T-helper 1 cell treated with Interleukin-12 subunit alpha and Interleukin-12 subunit beta and Interleukin-4 antibody, amounts not matched to agents 30 μg/mL and 1 μg/mL, for 36 hours (primary cell): ENCODE results near the gene MAN1A1.
"Not testable (repeated sequence)": the region's sequence is repeated elsewhere in the genome, so short reads cannot be mapped to it uniquely, and the experiment has no call there.

Experiments
- H3K27ac Mint-ChIP-seq: one replicate; pipeline ENCODE4 v1.8.0; 2021; ENCODE audit warnings: mild to moderate bottlenecking, mixed read lengths
- H3K27me3 Mint-ChIP-seq: one replicate; pipeline ENCODE4 v1.8.0; 2021; ENCODE audit warnings: low read depth, mixed read lengths
- H3K36me3 Mint-ChIP-seq: one replicate; pipeline ENCODE4 v1.8.0; 2021; ENCODE audit warnings: low read depth, mixed read lengths
- H3K4me1 Mint-ChIP-seq: one replicate; pipeline ENCODE4 v1.8.0; 2021; ENCODE audit warnings: low read depth, mixed read lengths
- H3K4me3 Mint-ChIP-seq: one replicate; pipeline ENCODE4 v1.8.0; 2021; ENCODE audit warnings: mild to moderate bottlenecking, moderate library complexity, mixed read lengths
- H3K9me3 Mint-ChIP-seq: one replicate; pipeline ENCODE4 v1.8.0; 2021; ENCODE audit warnings: mixed read lengths

MAN1A1 gene

GRCh38 chr6:119349361-119350201 is at the start of gene MAN1A1:
TSS of gene MAN1A1 (minus strand) at chr6:119349761. CDS start at chr6:119349065, 696 bp downstream.
- Mint-ChIP-seq H3K4me1 (peaks cover 32% of the 10 kb centered on the region), H3K27me3 (no peaks in the 10 kb centered on the region), H3K4me3 (peak within 1 kb of the TSS; percentile 91), H3K27ac (peak within 1 kb of the TSS; percentile 85), H3K36me3 (peaks cover 12% of the 10 kb centered on the region), H3K9me3 (no peaks in the 10 kb centered on the region)

DNA sequence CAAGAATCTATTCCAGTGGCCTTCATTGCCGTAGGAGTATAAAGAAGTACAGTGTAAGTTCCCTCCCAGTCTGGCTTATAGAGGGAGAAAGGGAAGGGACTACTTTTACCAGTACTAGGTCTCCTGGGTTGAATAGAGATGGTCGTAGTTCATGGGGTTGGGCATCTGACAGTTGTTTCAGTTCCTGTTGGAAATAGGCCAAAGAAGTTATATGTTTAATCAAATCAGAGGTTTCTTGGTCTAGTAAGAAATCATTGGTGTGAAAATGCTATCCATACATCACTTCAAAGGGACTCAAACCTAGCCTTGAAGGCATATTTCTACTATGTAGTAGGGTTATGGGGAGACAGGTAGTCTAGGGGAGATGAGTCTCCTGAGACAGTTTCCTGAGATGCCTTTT is 45.6 kb upstream of the MAN1A1 start:
- no peak overlapping the region for H3K4me3 Mint-ChIP-seq
- peaks cover 5% of the 10 kb centered on the region for H3K9me3 Mint-ChIP-seq
- no peaks in the 10 kb centered on the region for H3K36me3 Mint-ChIP-seq
- no peak overlapping the region for H3K27ac Mint-ChIP-seq
- peaks cover 5% of the 10 kb centered on the region for H3K27me3 Mint-ChIP-seq
- H3K4me1 Mint-ChIP-seq, result no peaks in the 10 kb centered on the region

- Mint-ChIP-seq H3K27ac (no peak overlapping the region), H3K4me1 (no peaks in the 10 kb centered on the region), H3K4me3 (no peak overlapping the region), H3K36me3 (peaks cover 1% of the 10 kb centered on the region), H3K9me3 (peaks cover 7% of the 10 kb centered on the region), H3K27me3 (peaks cover 5% of the 10 kb centered on the region)
Measured at GRCh38 chr6:119390247-119390793, 40.8 kb upstream of the MAN1A1 start.

- peaks cover 3% of the 10 kb centered on the region for H3K27me3 Mint-ChIP-seq
- no peak overlapping the region for H3K27ac Mint-ChIP-seq
- H3K36me3 Mint-ChIP-seq, result peaks cover 5% of the 10 kb centered on the region
Measured at GRCh38 chr6:119385994-119386393, 36.4 kb upstream of the MAN1A1 start.

GRCh38 chr6:119384444-119384843 is 34.9 kb upstream of the MAN1A1 start:
- H3K4me3 Mint-ChIP-seq, result no peak overlapping the region
- peaks cover 34% of the 10 kb centered on the region for H3K9me3 Mint-ChIP-seq
- no peaks in the 10 kb centered on the region for H3K4me1 Mint-ChIP-seq
- peaks cover 3% of the 10 kb centered on the region for H3K27me3 Mint-ChIP-seq
- no peak overlapping the region for H3K27ac Mint-ChIP-seq
- peaks cover 7% of the 10 kb centered on the region for H3K36me3 Mint-ChIP-seq

More at GRCh38 chr6:119385994-119386393, 36.4 kb upstream of the MAN1A1 start:
- Mint-ChIP-seq H3K9me3 (peaks cover 20% of the 10 kb centered on the region), H3K4me3 (no peak overlapping the region), H3K4me1 (no peaks in the 10 kb centered on the region)

DNA sequence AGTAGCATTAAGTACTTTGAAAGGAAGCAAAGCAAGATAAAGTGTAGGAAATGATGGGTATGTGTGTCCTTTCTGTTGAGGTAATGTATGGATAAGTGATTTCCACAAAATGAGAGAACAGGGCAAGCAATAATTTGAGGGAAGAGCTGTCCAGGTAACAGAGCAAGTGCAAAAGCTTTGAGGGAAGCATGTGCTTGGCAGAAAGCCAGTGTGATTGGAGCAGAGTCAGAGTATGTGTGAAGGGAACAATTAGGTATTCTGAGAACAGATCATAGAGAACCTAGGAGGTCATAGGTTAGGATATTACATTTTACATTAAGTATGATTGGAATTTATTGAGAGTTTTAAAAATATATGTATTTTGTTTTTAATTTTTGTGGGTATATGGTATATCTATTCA is 30.2 kb upstream of the MAN1A1 start:
- no peak overlapping the region for H3K4me3 Mint-ChIP-seq
- H3K9me3 Mint-ChIP-seq, result peaks cover 37% of the 10 kb centered on the region
- H3K27me3 Mint-ChIP-seq, result peaks cover 3% of the 10 kb centered on the region
- H3K36me3 Mint-ChIP-seq, result peaks cover 6% of the 10 kb centered on the region
- no peak overlapping the region for H3K27ac Mint-ChIP-seq
- no peaks in the 10 kb centered on the region for H3K4me1 Mint-ChIP-seq

- H3K36me3 Mint-ChIP-seq, H3K27me3 Mint-ChIP-seq, H3K4me3 Mint-ChIP-seq, H3K27ac Mint-ChIP-seq, H3K4me1 Mint-ChIP-seq: not testable (repeated sequence)
- peaks cover 34% of the 10 kb centered on the region for H3K9me3 Mint-ChIP-seq
Measured at GRCh38 chr6:119377043-119377442, 27.5 kb upstream of the MAN1A1 start.

DNA sequence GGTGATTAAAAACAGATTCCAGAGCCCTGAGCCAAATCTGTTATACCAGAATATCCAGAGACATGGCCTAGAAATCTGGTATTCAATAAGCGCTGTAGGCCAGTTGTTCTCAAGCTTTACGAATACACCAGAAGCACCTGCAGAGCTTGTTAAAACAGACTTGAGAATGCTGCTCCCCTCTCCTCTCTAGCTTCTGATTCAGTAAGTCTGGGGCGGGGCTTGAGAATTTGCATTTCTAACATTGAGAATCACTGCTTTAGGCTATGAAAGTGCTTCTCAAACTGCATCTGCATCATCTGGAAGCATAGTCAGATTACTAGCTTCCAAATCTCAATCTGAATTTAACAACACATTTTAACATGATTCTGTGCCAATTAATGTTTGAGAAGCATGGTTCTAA is 20.5 kb upstream of the MAN1A1 start:
- H3K4me3 Mint-ChIP-seq, result no peak overlapping the region
- peaks cover 12% of the 10 kb centered on the region for H3K36me3 Mint-ChIP-seq
- H3K4me1 Mint-ChIP-seq, result no peaks in the 10 kb centered on the region
- no peak overlapping the region for H3K27ac Mint-ChIP-seq
- H3K27me3 Mint-ChIP-seq, result peaks cover 6% of the 10 kb centered on the region
- H3K9me3 Mint-ChIP-seq, result peaks cover 9% of the 10 kb centered on the region

GRCh38 chr6:119368921-119369320 is 19.4 kb upstream of the MAN1A1 start:
- Mint-ChIP-seq H3K36me3 (peaks cover 20% of the 10 kb centered on the region), H3K9me3 (peaks cover 11% of the 10 kb centered on the region), H3K4me3 (no peak overlapping the region), H3K27me3 (peaks cover 6% of the 10 kb centered on the region), H3K27ac (no peak overlapping the region), H3K4me1 (no peaks in the 10 kb centered on the region)

DNA sequence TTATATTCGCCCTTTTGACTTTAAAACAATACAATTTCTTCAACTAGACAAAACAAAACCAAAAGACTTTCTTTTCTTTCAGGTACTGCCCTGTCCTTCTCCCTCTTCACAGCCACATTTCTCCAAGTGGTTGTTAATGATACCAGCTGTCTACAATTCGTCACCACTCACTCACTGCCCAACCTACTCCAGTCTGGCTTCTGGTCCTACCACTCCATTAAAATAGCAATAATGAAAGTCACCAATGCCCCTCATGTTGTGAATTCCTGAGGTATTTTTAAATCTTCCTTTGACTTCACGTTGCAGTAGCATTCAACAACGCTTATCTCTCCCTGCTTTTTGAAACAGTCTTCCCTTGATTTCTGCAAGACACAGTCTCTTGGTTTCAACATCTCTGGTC is 11.6 kb upstream of the MAN1A1 start:
- Mint-ChIP-seq H3K27ac (peak overlapping the region; percentile 56), H3K27me3 (no peaks in the 10 kb centered on the region), H3K36me3 (peaks cover 23% of the 10 kb centered on the region), H3K9me3 (peaks cover 5% of the 10 kb centered on the region), H3K4me3 (no peak overlapping the region), H3K4me1 (peaks cover 20% of the 10 kb centered on the region)

DNA sequence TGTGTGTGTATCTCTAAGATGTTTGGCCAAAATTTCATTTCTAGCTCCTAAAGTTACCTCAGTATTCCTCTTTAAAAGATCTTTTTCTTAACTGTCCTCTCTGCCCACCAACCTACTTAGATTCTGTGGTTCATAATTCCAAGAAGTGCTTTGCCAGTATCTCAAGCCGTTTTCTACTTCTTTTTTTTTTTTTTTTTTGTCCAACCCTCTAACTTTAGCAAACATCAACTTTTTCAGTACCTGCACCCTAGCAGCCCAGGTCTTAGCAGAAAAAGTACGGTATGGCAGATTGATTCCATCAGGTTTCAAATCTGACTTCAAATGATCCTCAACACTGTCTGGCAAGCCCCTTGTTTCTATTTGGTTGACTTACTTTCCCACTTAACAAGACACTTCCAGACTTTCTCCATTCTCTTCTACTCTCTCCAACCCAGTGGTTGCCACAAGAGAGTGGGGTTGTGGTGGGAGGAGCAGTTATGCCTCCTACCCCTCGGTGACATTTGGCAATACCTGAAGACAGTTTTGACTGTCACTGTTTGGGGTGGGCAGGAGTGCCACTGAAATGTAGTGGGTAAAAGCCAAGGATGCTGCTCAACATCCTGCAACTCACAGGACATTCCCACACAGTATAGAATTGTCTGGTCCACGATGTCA is 10.8 kb upstream of the MAN1A1 start:
- peaks cover 5% of the 10 kb centered on the region for H3K9me3 Mint-ChIP-seq
- H3K27me3 Mint-ChIP-seq, result no peaks in the 10 kb centered on the region
- H3K27ac Mint-ChIP-seq, result no peak overlapping the region
- peaks cover 21% of the 10 kb centered on the region for H3K36me3 Mint-ChIP-seq
- H3K4me3 Mint-ChIP-seq, result peak overlapping the region; percentile 23
- peaks cover 22% of the 10 kb centered on the region for H3K4me1 Mint-ChIP-seq

DNA sequence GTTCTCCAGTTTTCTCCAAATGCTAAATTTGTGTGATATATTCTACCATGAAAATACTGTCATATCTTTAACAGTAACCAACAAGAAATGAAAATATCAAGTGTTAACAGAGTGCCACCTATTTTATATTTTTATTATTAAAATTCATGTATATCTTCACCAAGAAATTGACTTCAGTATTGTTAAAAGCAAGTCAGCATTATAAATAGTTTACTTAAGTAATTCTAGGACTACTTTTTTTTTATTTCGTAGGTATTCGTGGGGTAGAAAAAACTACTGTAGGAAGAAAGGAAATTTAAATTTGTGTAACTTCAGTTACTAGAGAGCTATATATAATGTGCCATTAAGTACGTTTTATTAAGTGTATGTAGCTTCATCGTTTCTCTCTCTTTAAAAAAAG is 6.3 kb upstream of the MAN1A1 start:
- Mint-ChIP-seq H3K27me3 (no peaks in the 10 kb centered on the region), H3K36me3 (peaks cover 4% of the 10 kb centered on the region), H3K9me3 (no peaks in the 10 kb centered on the region), H3K4me1 (peaks cover 25% of the 10 kb centered on the region), H3K4me3 (no peak overlapping the region), H3K27ac (no peak overlapping the region)

GRCh38 chr6:119355157-119355556 is 5.6 kb upstream of the MAN1A1 start:
- Mint-ChIP-seq H3K4me1 (peaks cover 20% of the 10 kb centered on the region), H3K9me3 (no peaks in the 10 kb centered on the region), H3K4me3 (no peak overlapping the region), H3K36me3 (peaks cover 4% of the 10 kb centered on the region), H3K27me3 (no peaks in the 10 kb centered on the region), H3K27ac (no peak overlapping the region)

DNA sequence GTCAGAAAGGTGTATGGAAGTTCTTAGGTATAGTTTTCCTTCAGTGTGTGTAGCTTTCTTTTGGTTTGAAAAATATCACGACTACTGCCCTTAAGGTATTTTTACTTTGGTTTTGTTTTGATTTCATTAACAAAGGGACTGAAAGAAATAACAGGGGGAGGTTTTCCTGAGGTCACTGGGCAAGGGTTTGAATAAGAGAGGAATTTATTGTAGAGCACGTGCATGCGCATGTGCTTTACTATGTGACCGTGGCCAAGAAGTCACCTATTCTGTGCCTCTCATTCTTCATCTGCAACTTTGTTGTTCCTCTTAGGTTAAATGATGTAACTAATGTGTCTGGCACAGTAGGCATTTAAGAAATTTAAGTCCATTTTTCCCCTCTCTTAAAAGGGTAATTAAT is 4.1 kb upstream of the MAN1A1 start:
- no peaks in the 10 kb centered on the region for H3K9me3 Mint-ChIP-seq
- H3K27ac Mint-ChIP-seq, result no peak overlapping the region
- no peaks in the 10 kb centered on the region for H3K27me3 Mint-ChIP-seq
- no peak overlapping the region for H3K4me3 Mint-ChIP-seq
- peaks cover 13% of the 10 kb centered on the region for H3K4me1 Mint-ChIP-seq
- H3K36me3 Mint-ChIP-seq, result peaks cover 4% of the 10 kb centered on the region

DNA sequence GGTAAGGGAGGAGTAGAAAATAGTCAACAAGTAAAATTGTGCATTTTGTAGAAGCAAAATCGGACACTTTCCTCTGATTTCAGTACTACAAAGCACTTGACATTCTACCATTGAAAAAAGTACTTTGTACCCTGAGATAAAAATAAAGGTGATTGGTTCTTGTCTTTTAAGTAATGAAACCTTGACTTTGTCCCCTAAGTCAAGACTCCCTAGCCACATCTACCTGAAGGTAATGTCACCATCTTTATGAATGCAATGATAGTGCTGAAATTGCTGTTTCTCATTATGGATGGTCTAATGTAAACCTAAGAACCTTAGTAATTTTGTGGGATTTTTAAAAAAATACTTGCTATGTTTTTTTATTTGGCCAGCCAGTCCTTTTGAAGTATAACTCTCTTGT is 2.4 kb upstream of the MAN1A1 start:
- H3K27me3 Mint-ChIP-seq, result no peaks in the 10 kb centered on the region
- H3K9me3 Mint-ChIP-seq, result no peaks in the 10 kb centered on the region
- peaks cover 20% of the 10 kb centered on the region for H3K4me1 Mint-ChIP-seq
- no peak overlapping the region for H3K27ac Mint-ChIP-seq
- H3K4me3 Mint-ChIP-seq, result no peak overlapping the region
- peaks cover 4% of the 10 kb centered on the region for H3K36me3 Mint-ChIP-seq
